NCI-H2171 (cell line): ENCODE data around the gene PRDM16.

Experiments
- DNase-seq: peaks from one replicate; lab custom pipeline; 2025; lab: John Stamatoyannopoulos, UW

Gene PRDM16

GRCh38 chr1:3451994-3452865 is 383.2 kb downstream of the PRDM16 start:
- DNase-seq, result no peak

DNA sequence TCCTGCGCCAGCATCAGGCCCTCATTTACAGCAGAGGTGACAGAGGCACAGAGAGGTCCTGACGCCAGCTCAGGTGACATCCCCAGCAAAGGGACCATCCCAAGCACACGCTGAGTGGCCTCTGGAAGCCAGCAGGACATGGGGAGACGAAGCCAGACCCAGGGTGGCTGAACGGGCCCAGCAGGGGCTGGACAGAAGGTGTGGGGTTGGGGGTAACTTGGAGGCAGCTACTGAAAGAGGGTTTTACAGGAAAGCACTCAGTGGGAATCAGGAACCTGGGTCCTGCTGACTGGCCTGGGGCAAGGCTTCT is 383.8 kb downstream of the PRDM16 start:
- no peak for DNase-seq

DNA sequence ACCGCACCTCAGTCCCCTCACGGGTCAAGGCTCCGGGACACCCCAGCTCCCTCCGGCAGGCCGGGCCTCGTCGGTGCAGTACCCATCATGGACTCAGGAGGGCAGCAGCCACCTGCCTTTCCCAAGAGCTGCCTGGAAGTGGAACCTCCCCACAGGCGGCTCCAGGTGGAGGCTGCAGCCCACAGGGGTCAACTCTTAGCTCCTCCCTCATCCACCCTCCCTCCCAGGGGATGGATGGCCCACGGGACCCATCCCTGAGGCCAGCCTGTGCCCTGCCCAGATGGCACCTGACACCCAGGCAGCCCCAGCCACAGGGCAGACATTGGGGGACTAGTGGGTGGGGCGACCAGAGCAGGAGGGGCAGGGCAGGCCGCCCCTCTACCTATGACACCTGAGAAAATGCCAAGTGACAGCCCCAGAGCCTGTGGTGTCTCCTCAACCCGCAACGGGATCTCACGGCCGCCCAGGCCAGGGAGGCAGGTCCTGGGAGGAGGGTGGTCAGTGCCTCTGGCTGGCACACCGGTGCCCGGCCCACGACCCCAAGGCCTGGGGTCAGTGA is 384.3 kb downstream of the PRDM16 start:
- DNase-seq, result peak; percentile 49

DNA sequence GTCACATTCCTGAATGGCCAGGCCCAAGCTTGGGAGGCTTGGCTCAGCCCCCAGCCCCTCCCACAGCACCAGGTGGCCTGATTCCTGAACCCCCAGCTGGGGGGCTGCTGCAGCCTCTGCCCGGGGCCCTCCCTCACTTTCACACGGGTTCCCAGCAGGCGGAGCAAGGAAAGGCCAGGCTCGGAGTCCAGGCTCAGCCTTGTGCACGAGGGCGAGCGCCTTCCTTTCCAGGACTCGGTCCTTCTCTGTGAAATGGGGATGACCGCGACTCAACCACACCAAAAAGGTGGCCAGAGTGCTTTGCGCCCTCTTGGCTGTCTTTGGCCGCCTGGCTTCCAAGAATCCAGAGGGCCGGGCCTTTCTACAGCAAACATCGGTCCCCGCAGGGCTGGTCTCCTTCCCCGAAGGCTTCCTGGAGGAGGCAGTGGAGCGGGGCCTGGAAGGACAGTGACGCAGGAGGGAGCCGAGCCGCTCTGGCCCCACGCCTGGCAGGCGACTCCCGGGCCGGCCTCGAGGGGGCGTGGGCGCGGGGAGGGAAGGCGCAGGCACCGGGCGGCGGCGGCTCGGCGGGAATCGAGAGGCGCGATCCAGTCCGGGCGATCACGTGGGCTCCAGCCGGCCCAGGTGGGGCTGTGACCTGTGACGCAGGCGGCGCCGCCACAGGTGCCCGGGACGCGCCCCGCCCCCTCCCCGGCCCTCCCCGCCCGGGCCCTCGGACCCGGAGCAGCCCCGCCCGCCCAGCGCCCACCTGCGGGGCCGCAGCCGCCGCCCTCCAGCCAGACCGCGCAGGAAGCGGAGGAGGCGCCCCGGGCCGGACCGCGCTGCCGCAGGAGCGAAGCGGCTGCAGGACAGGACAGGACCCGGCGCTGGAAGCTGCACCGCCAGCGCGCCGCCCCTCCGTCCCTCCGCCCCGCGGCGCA is 385.1 kb downstream of the PRDM16 start, which contains the start of gene ARHGEF16:
TSS of gene ARHGEF16 (plus strand) at position 775 of the 920 bp plus-strand sequence. CDS start 8,420 bp downstream, outside the sequence.
- peak; percentile 71 for DNase-seq

- peak; percentile 48 for DNase-seq
These were observed 386.0 kb downstream of the PRDM16 start for GRCh38 chr1:3454811-3455618.

- no peak for DNase-seq
These were observed 386.9 kb downstream of the PRDM16 start for GRCh38 chr1:3455670-3456448.

DNA sequence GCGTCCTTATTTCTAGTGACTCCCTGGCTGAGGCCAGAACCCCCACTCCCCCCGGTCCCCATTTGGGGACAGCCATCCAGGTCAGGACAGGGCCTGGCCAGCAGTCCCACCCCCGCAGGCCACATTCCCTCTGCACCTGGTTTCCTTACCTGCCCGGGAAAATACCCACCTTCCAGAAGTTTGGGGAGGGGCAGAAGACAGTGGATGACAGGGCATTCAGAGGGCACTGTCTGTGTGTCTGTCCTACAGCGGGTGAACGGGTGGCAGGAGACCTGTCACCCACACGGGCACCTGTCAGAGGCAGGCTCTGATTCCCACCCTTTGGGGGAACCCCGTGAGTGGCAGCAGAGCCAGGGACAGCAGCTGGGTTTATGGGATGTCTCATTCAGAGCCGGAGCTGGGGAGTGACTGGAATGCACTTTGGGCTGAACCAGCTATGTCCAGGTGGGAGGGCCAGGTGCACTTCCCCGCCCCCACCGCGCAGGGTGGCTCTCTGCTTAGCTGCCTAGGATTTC is 387.5 kb downstream of the PRDM16 start:
- DNase-seq, result no peak

DNA sequence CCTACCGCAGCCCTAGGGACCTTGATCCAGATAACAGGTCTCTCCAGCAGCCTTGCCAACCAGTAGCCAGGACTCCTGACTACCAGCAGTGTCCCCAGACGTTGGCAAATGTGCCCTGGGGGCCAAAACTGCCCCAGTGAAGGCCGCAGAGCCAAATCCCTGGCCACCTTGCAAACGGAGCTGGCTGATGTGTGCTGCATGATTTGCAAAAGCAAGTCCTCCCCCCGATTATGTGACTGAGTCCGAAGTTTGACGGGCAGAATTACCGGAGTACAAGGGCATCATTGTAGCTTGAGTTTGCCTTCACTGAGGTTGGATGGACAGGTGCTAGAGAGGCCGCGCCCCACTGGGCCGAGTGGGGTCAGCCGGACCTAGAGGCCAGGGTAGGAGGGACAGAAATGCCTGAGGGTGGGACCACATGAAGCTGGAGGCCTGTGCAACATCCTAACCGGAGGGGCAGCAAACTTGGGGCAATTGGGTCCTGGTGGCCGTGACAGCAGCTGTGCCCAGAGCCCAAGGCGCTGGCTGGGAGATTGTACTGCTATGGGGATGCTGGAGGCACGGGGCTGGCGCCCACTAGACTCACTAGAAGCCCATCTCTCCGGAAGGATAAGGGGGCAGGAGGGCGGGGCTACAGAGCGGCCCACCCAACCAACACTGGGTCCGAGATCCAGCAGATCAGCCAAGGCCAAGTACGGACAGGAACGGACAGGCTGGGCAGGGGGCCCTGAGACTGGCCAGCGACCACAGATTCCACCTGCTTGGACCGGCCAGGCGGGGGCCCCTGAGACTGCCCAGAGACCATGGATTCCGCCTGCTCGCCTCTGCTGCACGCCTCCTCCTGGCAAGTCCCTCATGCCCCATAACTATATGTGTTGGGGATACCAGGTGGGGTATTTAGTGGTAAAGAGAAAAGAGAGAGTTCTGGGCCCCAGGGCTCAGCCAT is 388.2 kb downstream of the PRDM16 start:
- no peak for DNase-seq

GRCh38 chr1:3457910-3458883 is 389.2 kb downstream of the PRDM16 start:
- DNase-seq, result no peak

- DNase-seq, result no peak
These were observed 390.3 kb downstream of the PRDM16 start for GRCh38 chr1:3459051-3459908.

DNA sequence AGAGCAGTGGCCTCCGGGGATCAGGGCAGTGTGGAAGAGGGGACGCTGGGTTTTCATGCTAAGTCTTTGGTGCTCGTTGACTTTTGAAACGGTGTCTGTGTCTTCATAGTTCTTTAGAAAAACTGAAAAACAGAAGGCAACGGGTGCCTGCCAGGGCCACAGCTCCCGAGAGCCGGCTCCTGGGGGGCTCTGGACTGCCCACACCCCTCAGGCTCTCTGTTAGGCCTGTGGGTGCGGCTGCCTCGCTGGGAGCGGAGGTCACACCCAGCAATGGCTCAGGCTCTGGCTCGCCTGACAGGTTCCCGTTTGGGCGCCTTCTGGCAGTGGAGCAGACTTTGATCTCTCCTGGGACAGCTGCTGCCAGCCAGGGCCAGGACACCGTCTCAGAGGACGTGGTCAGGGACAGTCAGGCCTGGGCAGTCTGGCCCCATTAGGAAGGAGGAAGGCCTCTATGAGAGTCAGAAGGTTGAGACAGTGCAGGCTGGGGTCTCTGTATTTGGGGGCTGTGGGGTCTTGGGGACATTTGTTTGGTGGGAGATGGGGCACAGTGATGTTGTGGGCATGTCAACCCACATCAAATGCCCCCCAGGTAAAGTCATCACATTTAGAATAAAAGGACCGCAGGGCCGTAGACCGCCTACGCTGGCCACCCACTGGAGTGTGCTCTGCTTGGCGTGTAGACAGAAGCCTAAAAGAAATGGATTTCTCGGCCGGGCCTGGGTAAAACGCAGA is 391.1 kb downstream of the PRDM16 start:
- no peak for DNase-seq

DNA sequence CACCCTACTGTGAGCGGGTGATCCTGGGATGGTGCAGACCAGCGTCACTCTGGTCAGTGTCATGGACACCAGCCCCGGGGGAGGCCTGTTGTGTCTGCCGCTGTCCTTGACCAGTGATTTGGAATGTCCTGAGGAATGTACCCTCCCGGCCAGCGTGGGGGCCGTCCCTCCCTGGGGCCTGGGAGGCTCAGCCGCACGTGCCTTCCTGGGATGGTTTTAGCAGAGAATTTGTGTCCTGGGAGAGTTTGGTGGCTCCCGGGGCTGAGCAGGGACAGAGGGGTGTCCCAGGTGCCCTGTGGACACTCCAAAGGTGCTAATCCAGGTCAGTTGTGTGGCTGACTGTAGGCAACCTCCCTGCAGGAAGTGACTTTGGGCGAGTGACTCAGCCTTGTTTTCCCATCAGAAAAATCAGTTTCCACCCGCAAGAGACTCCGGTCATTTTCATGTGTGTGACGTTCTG is 391.7 kb downstream of the PRDM16 start:
- no peak for DNase-seq

DNA sequence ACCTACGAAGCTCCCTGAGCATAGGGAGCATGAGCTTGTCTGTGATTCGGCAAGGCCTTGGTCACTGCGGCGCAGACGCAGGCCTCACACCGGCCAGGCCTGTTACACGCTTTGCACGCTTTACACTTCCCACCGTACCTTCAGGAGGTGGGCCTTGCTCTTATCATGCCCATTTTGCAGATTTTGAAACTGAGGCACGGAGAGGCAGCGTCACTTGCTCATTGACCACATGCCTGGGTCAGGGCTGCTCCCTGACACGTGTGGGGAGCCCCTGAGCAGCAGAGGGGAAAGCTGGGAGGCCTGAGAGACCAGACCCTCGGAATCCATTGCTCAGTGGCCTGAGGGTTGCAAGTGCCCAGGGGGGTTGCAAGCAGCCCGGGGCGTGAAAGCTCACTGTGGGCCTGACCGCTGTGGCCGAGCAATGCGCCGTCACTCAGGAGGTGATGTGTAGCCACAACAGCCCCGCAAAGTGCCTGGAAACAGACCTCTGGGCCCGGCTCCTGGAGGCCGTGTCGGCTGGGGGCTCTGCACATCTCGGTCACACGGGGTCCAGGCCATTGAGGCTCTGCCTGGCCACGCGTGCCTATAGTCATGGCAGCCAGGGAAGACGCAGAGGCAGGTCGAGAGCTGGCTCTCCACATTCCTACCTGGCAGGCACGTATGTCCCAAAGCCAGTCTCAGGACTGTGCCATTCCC is 392.4 kb downstream of the PRDM16 start:
- DNase-seq, result no peak

- no peak for DNase-seq
These were observed 392.9 kb downstream of the PRDM16 start for GRCh38 chr1:3461934-3462275.

DNA sequence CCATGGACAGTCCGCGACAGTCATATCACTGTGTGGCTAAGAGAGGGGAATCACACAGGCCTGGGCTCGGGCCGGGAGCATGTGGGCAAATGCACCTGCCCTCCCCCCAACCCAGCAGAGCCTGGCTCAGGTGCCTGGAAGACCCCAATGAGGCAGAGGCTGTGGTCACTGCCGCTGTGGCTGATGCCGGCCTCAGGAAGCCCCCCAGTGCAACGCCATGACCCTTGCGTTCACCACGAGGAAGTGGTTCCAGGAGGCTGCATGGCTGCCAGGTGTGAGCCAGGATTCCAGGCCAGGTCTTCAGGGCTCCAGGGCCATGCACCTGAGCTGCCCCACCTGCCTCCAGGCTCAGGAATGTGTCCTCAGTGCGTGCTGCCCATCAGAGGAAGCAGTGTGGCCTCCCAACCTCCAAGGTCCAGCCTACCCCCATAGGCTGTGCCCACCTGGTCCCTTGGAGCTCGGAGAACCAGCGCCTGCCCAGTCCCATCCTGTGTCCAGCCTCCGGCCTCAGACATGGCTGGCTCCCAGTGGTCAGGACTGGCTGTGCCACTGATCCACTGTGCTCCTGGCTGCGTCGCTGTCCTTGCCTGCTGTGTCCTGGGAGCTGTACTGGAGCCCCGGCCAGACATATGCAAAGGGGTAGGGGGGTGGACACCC is 393.5 kb downstream of the PRDM16 start:
- DNase-seq, result no peak

DNA sequence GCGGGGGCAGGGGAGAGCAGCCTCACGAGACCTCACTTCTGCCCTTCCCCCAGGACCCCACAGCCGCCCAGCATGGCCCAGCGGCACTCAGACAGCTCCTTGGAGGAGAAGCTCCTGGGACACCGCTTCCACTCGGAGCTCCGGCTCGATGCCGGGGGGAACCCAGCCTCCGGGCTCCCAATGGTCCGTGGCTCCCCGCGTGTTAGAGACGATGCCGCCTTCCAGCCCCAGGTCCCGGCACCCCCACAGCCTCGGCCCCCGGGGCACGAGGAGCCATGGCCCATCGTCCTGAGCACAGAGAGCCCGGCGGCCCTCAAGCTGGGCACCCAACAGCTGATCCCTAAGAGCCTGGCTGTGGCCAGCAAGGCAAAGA is 394.0 kb downstream of the PRDM16 start:
- no peak for DNase-seq
